GM12874 (cell line): ENCODE results near the gene HNRNPUL2.

Experiments
- CTCF ChIP-seq: IDR thresholded peaks from 2 replicates; pipeline ENCODE4 v1.5.1; 2011; ENCODE audit warnings: low read depth, mild to moderate bottlenecking, control low read depth, low read length, moderate library complexity; ENCODE audit not compliant: insufficient read depth

HNRNPUL2 gene

GRCh38 chr11:62719302-62719978 is 7.8 kb downstream of the HNRNPUL2 start:
- TF ChIP-seq CTCF = no peak

GRCh38 chr11:62716816-62717215 is 10.4 kb downstream of the HNRNPUL2 start:
- no peak for TF ChIP-seq CTCF

GRCh38 chr11:62716206-62716605 is 11.1 kb downstream of the HNRNPUL2 start:
- no peak for TF ChIP-seq CTCF

- no peak for TF ChIP-seq CTCF
Observed at GRCh38 chr11:62715150-62716130, 11.8 kb downstream of the HNRNPUL2 start.

- no peak for TF ChIP-seq CTCF
Observed at GRCh38 chr11:62713343-62713742, 13.9 kb downstream of the HNRNPUL2 start.

- no peak for TF ChIP-seq CTCF
Observed at GRCh38 chr11:62712861-62713260, 14.4 kb downstream of the HNRNPUL2 start.

- TF ChIP-seq CTCF = no peak
Observed at GRCh38 chr11:62712276-62712812, 14.9 kb downstream of the HNRNPUL2 start.
